Hepatocyte (in vitro differentiated cells): ENCODE results near the gene FKBP1B.

Experiments used
- EZH2 ChIP-seq: fragments of 200-600 bp; sonication (generic); IDR thresholded peaks from 2 replicates; pipeline ENCODE4 v1.6.1; 2016; ENCODE audit warnings: antibody characterized with exemption, mild to moderate bottlenecking, borderline replicate concordance
- EZH2phosphoT487 ChIP-seq: fragments of 200-600 bp; sonication (generic); IDR thresholded peaks from one replicate; pipeline ENCODE4 v1.6.1; 2018; ENCODE audit warnings: antibody characterized with exemption, mild to moderate bottlenecking, low read depth, moderate library complexity; ENCODE audit not compliant: unreplicated experiment, severe bottlenecking
- TF ChIP-seq, protein P1 (sequence below): fragments of 200-600 bp; sonication (generic); IDR thresholded peaks from 2 replicates; pipeline ENCODE4 v1.5.1; 2016; ENCODE audit warnings: antibody characterized with exemption, mild to moderate bottlenecking; ENCODE audit not compliant: poor library complexity

DNA sequence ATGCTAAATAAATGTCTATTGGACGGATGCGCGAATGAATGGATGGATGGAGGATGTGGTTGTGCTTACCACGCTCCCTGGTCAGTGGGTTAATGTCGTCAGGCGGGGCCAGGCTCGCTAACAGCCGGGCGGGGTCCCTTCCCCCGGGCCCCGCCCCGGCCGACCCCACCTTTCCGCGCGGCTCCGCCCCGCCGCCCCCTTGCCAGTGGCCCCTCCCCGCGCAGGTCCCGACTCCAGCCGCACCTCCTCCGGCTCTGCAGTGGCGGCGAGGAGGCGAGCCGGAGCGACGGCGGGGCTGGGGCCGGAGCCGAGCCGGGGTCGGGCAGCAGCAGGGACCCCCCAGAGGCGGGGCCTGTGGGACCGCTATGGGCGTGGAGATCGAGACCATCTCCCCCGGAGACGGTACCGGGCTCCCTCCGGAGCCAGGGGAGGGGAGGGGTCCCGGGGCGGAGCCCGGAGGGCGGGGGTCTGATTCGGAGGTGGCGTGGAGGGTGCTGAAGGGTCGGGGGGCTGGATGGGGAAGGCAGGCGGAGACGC lies at the start of gene FKBP1B:
- TF ChIP-seq, protein P1, sequence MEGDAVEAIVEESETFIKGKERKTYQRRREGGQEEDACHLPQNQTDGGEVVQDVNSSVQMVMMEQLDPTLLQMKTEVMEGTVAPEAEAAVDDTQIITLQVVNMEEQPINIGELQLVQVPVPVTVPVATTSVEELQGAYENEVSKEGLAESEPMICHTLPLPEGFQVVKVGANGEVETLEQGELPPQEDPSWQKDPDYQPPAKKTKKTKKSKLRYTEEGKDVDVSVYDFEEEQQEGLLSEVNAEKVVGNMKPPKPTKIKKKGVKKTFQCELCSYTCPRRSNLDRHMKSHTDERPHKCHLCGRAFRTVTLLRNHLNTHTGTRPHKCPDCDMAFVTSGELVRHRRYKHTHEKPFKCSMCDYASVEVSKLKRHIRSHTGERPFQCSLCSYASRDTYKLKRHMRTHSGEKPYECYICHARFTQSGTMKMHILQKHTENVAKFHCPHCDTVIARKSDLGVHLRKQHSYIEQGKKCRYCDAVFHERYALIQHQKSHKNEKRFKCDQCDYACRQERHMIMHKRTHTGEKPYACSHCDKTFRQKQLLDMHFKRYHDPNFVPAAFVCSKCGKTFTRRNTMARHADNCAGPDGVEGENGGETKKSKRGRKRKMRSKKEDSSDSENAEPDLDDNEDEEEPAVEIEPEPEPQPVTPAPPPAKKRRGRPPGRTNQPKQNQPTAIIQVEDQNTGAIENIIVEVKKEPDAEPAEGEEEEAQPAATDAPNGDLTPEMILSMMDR, result no peak
- no peak for TF ChIP-seq EZH2phosphoT487
- TF ChIP-seq EZH2, result no peak
